SK-N-SH (cell line): ENCODE data around the gene MTHFD2L. TPM values are rescaled to one million over a fixed set of nuclear protein-coding genes. Genes with fewer than 3 reads are reported as not detected.

ENCODE experiments used
- CTCF ChIA-PET: fragments of 300-600, 350-600 bp; formaldehyde crosslinking; extraction: SDS; loops from one replicate; lab custom pipeline; 2021; lab: Yijun Ruan, JAX
- POLR2A ChIA-PET: fragments of 350-600 bp; sonication (Branson Sonifier 250); formaldehyde crosslinking; extraction: SDS; loops from one replicate; lab custom pipeline; 2020; ENCODE audit warnings: antibody characterized with exemption, inconsistent platforms; lab: Yijun Ruan, JAX
- DNase-seq: peaks from one replicate; pipeline ENCODE4 v3.0.0; 2012
- H2AFZ ChIP-seq: fragments of 200-600 bp; sonication (generic); 2 replicates; pipeline ENCODE4 v1.8.1; 2016; ENCODE audit warnings: antibody characterized with exemption, mild to moderate bottlenecking, low read depth
- H3F3A ChIP-seq: fragments of 200-600 bp; sonication (generic); replicated peaks from 2 replicates; pipeline ENCODE3; 2016; ENCODE audit warnings: antibody characterized with exemption, mild to moderate bottlenecking; ENCODE audit not compliant: insufficient read depth
- H3K27ac ChIP-seq, 2 experiments: fragments of 200-500 bp in 1 of 2; fragments of 200-600 bp in 1 of 2; sonication (Bioruptor generic) in 1 of 2; sonication (generic), shearing (Covaris generic) in 1 of 2; 2 replicates each; pipeline versions ENCODE4 v1.5.1 to v1.6.1; 2014 to 2016; ENCODE audit warnings: low read depth in 2 of 2, inconsistent platforms in 1 of 2, low read length in 1 of 2, mild to moderate bottlenecking in 1 of 2, mixed read lengths in 1 of 2
- H3K27me3 ChIP-seq: fragments of 200-600 bp; sonication (generic), shearing (Covaris generic); 2 replicates; pipeline ENCODE4 v1.6.1; 2016; ENCODE audit warnings: mixed run types; ENCODE audit not compliant: insufficient read depth
- H3K36me3 ChIP-seq, 2 experiments: fragments of 200-500 bp in 1 of 2; fragments of 200-600 bp in 1 of 2; sonication (Bioruptor generic) in 1 of 2; sonication (generic) in 1 of 2; replicated peaks in 1 of 2; 2 replicates each; pipeline versions ENCODE3 to v1.5.1; 2014 to 2016; ENCODE audit warnings: low read length in 1 of 2, mild to moderate bottlenecking in 1 of 2; ENCODE audit not compliant: insufficient read depth in 2 of 2, control insufficient read depth in 1 of 2
- H3K4me1 ChIP-seq, 2 experiments: fragments of 200-500 bp in 1 of 2; fragments of 200-600 bp in 1 of 2; sonication (Bioruptor generic) in 1 of 2; sonication (generic), shearing (Covaris generic) in 1 of 2; 2 replicates each; pipeline versions ENCODE4 v1.5.1 to v1.6.1; 2014 to 2016; ENCODE audit warnings: low read depth in 1 of 2, low read length in 1 of 2, mixed run types in 1 of 2; ENCODE audit not compliant: insufficient read depth in 2 of 2, control insufficient read depth in 1 of 2
- H3K4me2 ChIP-seq: fragments of 200-600 bp; sonication (generic), shearing (Covaris generic); 2 replicates; pipeline ENCODE4 v1.6.1; 2017; ENCODE audit warnings: mixed run types
- H3K4me3 ChIP-seq, 2 experiments: fragments of 200-500 bp in 1 of 2; fragments of 200-600 bp in 1 of 2; sonication (Bioruptor generic) in 1 of 2; sonication (generic), shearing (Covaris generic) in 1 of 2; 2 replicates each; pipeline versions ENCODE4 v1.5.1 to v1.8.1; 2014 to 2016; ENCODE audit warnings: low read depth in 2 of 2, inconsistent platforms in 1 of 2, low read length in 1 of 2, mild to moderate bottlenecking in 1 of 2, mixed read lengths in 1 of 2, moderate library complexity in 1 of 2
- H3K79me2 ChIP-seq: fragments of 200-600 bp; sonication (generic); 2 replicates; pipeline ENCODE4 v1.8.1; 2017; ENCODE audit warnings: mild to moderate bottlenecking; ENCODE audit not compliant: insufficient read depth
- H3K9ac ChIP-seq: fragments of 200-600 bp; sonication (generic); 2 replicates; pipeline ENCODE4 v1.6.1; 2017; ENCODE audit warnings: mixed run types
- H3K9me2 ChIP-seq: fragments of 200-600 bp; sonication (generic); 2 replicates; pipeline ENCODE4 v1.6.1; 2017; ENCODE audit warnings: mixed run types
- H3K9me3 ChIP-seq: fragments of 200-600 bp; sonication (generic); 2 replicates; pipeline ENCODE4 v1.6.1; 2017; ENCODE audit warnings: mixed run types, mild to moderate bottlenecking, moderate library complexity
- H4K20me1 ChIP-seq: fragments of 200-600 bp; sonication (generic); 2 replicates; pipeline ENCODE4 v1.6.1; 2017; ENCODE audit warnings: mild to moderate bottlenecking, mixed run types; ENCODE audit not compliant: insufficient read depth
- CTCF ChIP-seq: fragments of 200-600 bp; sonication (generic); IDR thresholded peaks from 2 replicates; pipeline ENCODE4 v1.6.1; 2017; ENCODE audit warnings: antibody characterized with exemption, mild to moderate bottlenecking, moderate library complexity
- EZH2phosphoT487 ChIP-seq: fragments of 200-600 bp; sonication (generic); IDR thresholded peaks from 2 replicates; pipeline ENCODE4 v1.6.1; 2017; ENCODE audit warnings: low read depth, mixed run types, mild to moderate bottlenecking, antibody characterized with exemption, moderate library complexity, borderline replicate concordance
- FOXJ3 ChIP-seq: sonication (generic); formaldehyde crosslinking; IDR thresholded peaks from 2 replicates; pipeline ENCODE4 v1.5.1; 2020; ENCODE audit warnings: mild to moderate bottlenecking, missing genetic modification reagents
- GABPA ChIP-seq: IDR thresholded peaks from 2 replicates; pipeline ENCODE4 v1.4.0; 2012; ENCODE audit warnings: low read depth, mild to moderate bottlenecking
- GATA2 ChIP-seq: sonication (generic); formaldehyde crosslinking; IDR thresholded peaks from 2 replicates; pipeline ENCODE4 v1.5.0; 2020; ENCODE audit warnings: mild to moderate bottlenecking, missing genetic modification reagents
- MXI1 ChIP-seq: IDR thresholded peaks from 2 replicates; pipeline ENCODE4 v1.6.1; 2012; ENCODE audit warnings: mild to moderate bottlenecking, low read depth, low read length, improper control_type of control experiment
- NRF1 ChIP-seq: IDR thresholded peaks from 2 replicates; pipeline ENCODE4 v1.6.1; 2012; ENCODE audit warnings: low read depth, mild to moderate bottlenecking, low read length
- RXRA ChIP-seq: IDR thresholded peaks from 2 replicates; pipeline ENCODE4 v1.4.0; 2012; ENCODE audit warnings: low read depth, mild to moderate bottlenecking, borderline replicate concordance
- SIN3A ChIP-seq: IDR thresholded peaks from 2 replicates; pipeline ENCODE4 v1.6.1; 2012; ENCODE audit warnings: low read depth, mild to moderate bottlenecking, low read length, moderate library complexity, borderline replicate concordance
- SMC3 ChIP-seq: IDR thresholded peaks from 2 replicates; pipeline ENCODE4 v1.6.1; 2012; ENCODE audit warnings: low read depth, low read length, improper control_type of control experiment
- TAF1 ChIP-seq: IDR thresholded peaks from 2 replicates; pipeline ENCODE4 v1.6.1; 2012; ENCODE audit warnings: low read depth, mild to moderate bottlenecking, low read length, moderate library complexity, borderline replicate concordance
- TCF12 ChIP-seq: IDR thresholded peaks from 2 replicates; pipeline ENCODE4 v1.4.0; 2012
- YY1 ChIP-seq: IDR thresholded peaks from 2 replicates; pipeline ENCODE4 v1.4.0; 2012; ENCODE audit warnings: low read depth, mild to moderate bottlenecking
- ZBTB33 ChIP-seq: IDR thresholded peaks from 2 replicates; pipeline ENCODE4 v1.4.0; 2012; ENCODE audit warnings: low read depth, borderline replicate concordance
- WGBS: methylation state at CpG from one replicate; pipeline ENCODE4 v1.1.6; 2017; ENCODE audit warnings: low lambda C conversion rate; 5-methylcytosine and 5-hydroxymethylcytosine counted together
- polyA plus RNA-seq, 3 experiments: library from polyadenylated mRNA; depleted of rRNA; stranded (reverse); fragments of >200 nt; gene quantifications; 2 replicates each; pipeline ENCODE4 v1.2.3, GENCODE V29; 2012

Gene MTHFD2L
- polyA plus RNA-seq, 1 of the 3 experiments (the other 2 are of a cell fraction) = 4.8 TPM

- TF ChIP-seq EZH2phosphoT487 = no peak
- TF ChIP-seq RXRA = no peak
- no peak for TF ChIP-seq MXI1
- no peak for TF ChIP-seq CTCF
- no peak for TF ChIP-seq NRF1
- no peak for TF ChIP-seq ZBTB33
- TF ChIP-seq TCF12 = no peak
Measured at GRCh38 chr4:74203467-74203866, 45.5 kb downstream of the MTHFD2L start.

GRCh38 chr4:74205046-74205445 is 47.1 kb downstream of the MTHFD2L start:
- no peaks in the 10 kb centered on the region for H3K79me2 ChIP-seq
- POLR2A ChIA-PET = no interaction called here
- no peak overlapping the region for H2AFZ ChIP-seq
- 98% methylated on average over 4 of the region's 4 CpGs for WGBS
- H3K9me2 ChIP-seq = no peaks in the 10 kb centered on the region
- no peaks in the 10 kb centered on the region for H3K27me3 ChIP-seq
- no peaks in the 10 kb centered on the region for H3K4me1 ChIP-seq
- no peaks in the 10 kb centered on the region for H3K9me3 ChIP-seq
- H3K27ac ChIP-seq = no peak overlapping the region
- no peak for DNase-seq
- CTCF ChIA-PET = interaction anchor here (1.0 to 1.6 kb wide), 2 partner anchors 15 to 23 kb away, joined by 3 to 4 read pairs; no protein-coding TSS in a partner anchor
- H3F3A ChIP-seq = no peaks in the 10 kb centered on the region
- H4K20me1 ChIP-seq = no peaks in the 10 kb centered on the region
- H3K4me2 ChIP-seq = no peak overlapping the region
- TF ChIP-seq NRF1 (no peak), YY1 (no peak), TAF1 (no peak), GATA2 (CRISPR knock-in tag) (no peak), SIN3A (no peak), GABPA (no peak), ZBTB33 (no peak), EZH2phosphoT487 (no peak), RXRA (no peak), FOXJ3 (CRISPR knock-in tag) (no peak), SMC3 (no peak)
- H3K4me3 ChIP-seq = no peak overlapping the region
- no peak overlapping the region for H3K9ac ChIP-seq
- peaks cover 0 to 2% of the 10 kb centered on the region in 2 experiments for H3K36me3 ChIP-seq

More at GRCh38 chr4:74203467-74203866, 45.5 kb downstream of the MTHFD2L start:
- Histone ChIP-seq H2AFZ (no peak overlapping the region), H4K20me1 (no peaks in the 10 kb centered on the region), H3K9ac (no peak overlapping the region), H3K27me3 (no peaks in the 10 kb centered on the region), H3K4me2 (no peak overlapping the region), H3K79me2 (no peaks in the 10 kb centered on the region), H3K4me1 (no peaks in the 10 kb centered on the region), H3K36me3 (peaks cover 0 to 2% of the 10 kb centered on the region in 2 experiments), H3K9me3 (no peaks in the 10 kb centered on the region), H3K4me3 (no peak overlapping the region), H3F3A (no peaks in the 10 kb centered on the region), H3K9me2 (no peaks in the 10 kb centered on the region), H3K27ac (no peak overlapping the region)
- CTCF ChIA-PET = interaction anchor here (1.0 to 1.1 kb wide), 2 partner anchors 24 to 118 kb away, joined by 3 read pairs; no protein-coding TSS in a partner anchor
- no peak for DNase-seq
- POLR2A ChIA-PET = no interaction called here
- 89% methylated on average over 3 of the region's 3 CpGs for WGBS
